HepG2 (cell line): ENCODE data around the gene IFRD1. TPM values are rescaled to one million over a fixed set of nuclear protein-coding genes. Genes with fewer than 3 reads are reported as not detected.

Experiments used
- ARNT ChIP-seq: fragments of 450-650 bp; IDR thresholded peaks from 2 replicates; pipeline ENCODE4 v1.6.1; 2017
- BCL6 ChIP-seq: IDR thresholded peaks from 2 replicates; pipeline ENCODE4 v1.6.1; 2016; ENCODE audit warnings: missing genetic modification reagents, missing compliant biosample characterization
- GFI1 ChIP-seq: sonication (generic); formaldehyde crosslinking; IDR thresholded peaks from 2 replicates; pipeline ENCODE4 v1.5.0; 2020; ENCODE audit warnings: missing genetic modification reagents, mild to moderate bottlenecking, borderline replicate concordance
- GTF3A ChIP-seq: sonication (generic); formaldehyde crosslinking; conservative IDR thresholded peaks from 2 replicates; pipeline ENCODE4 v1.4.0; 2020; ENCODE audit warnings: mild to moderate bottlenecking, missing genetic modification reagents
- MIER3 ChIP-seq: IDR thresholded peaks from 2 replicates; pipeline ENCODE4 v1.6.1; 2016; ENCODE audit warnings: missing compliant biosample characterization, borderline replicate concordance
- MYC ChIP-seq: sonication (generic); formaldehyde crosslinking; IDR thresholded peaks from 2 replicates; pipeline ENCODE4 v1.9.0; 2021; ENCODE audit warnings: missing genetic modification reagents, borderline replicate concordance
- ONECUT2 ChIP-seq: sonication (generic); formaldehyde crosslinking; IDR thresholded peaks from 2 replicates; pipeline ENCODE4 v1.4.0; 2020; ENCODE audit warnings: missing genetic modification reagents
- PAX8 ChIP-seq: sonication (generic); formaldehyde crosslinking; IDR thresholded peaks from 2 replicates; pipeline ENCODE4 v1.8.0; 2022; ENCODE audit warnings: mild to moderate bottlenecking, missing genetic modification reagents, borderline replicate concordance
- SMARCE1 ChIP-seq: fragments of 450-650 bp; IDR thresholded peaks from 2 replicates; pipeline ENCODE4 v1.6.1; 2017; ENCODE audit warnings: borderline replicate concordance
- SP5 ChIP-seq: IDR thresholded peaks from 2 replicates; pipeline ENCODE4 v1.6.1; 2016; ENCODE audit warnings: low read depth, borderline replicate concordance
- ZBED4 ChIP-seq: sonication (generic); formaldehyde crosslinking; IDR thresholded peaks from 2 replicates; pipeline ENCODE4 v1.4.0; 2020; ENCODE audit warnings: missing genetic modification reagents, borderline replicate concordance
- ZNF136 ChIP-seq: sonication (generic); formaldehyde crosslinking; IDR thresholded peaks from 2 replicates; pipeline ENCODE4 v1.8.1; 2022; ENCODE audit warnings: low read depth, mild to moderate bottlenecking, moderate library complexity, missing genetic modification reagents
- ZNF142 ChIP-seq: sonication (generic); formaldehyde crosslinking; IDR thresholded peaks from 2 replicates; pipeline ENCODE4 v1.4.0; 2020; ENCODE audit warnings: missing genetic modification reagents
- ZNF282 ChIP-seq: fragments of 450-650 bp; IDR thresholded peaks from 2 replicates; pipeline ENCODE4 v1.6.1; 2018; ENCODE audit not compliant: partially characterized antibody
- ZNF619 ChIP-seq: sonication (generic); formaldehyde crosslinking; IDR thresholded peaks from 2 replicates; pipeline ENCODE4 v1.4.0; 2020; ENCODE audit warnings: mild to moderate bottlenecking, missing genetic modification reagents
- ZNF777 ChIP-seq: sonication (generic); formaldehyde crosslinking; IDR thresholded peaks from 2 replicates; pipeline ENCODE4 v1.4.0; 2020; ENCODE audit warnings: missing genetic modification reagents
- polyA plus RNA-seq, 8 experiments: library from polyadenylated mRNA; depleted of rRNA in 3 of 8; stranded (reverse) in 7 of 8; unstranded in 1 of 8; fragments of >200 nt; fragmentation: Illumina TruSeq in 4 of 8; extraction: Trizol in 4 of 8; gene quantifications; 2 replicates each; pipeline versions ENCODE4 v1.2.1 to v1.2.3, GENCODE V29; 2011 to 2016; ENCODE audit warnings: low read depth in 4 of 8, missing spikeins in 1 of 8, mixed read lengths in 1 of 8; ENCODE audit not compliant: insufficient read depth in 1 of 8
- total RNA-seq, 5 experiments: library from RNA; depleted of rRNA; stranded (reverse); fragments of >200 nt; fragmentation: Illumina TruSeq; extraction: Trizol; gene quantifications; 2 replicates each; pipeline ENCODE4 v1.2.3, GENCODE V29; 2016; ENCODE audit warnings: low read depth in 1 of 5
- TF ChIP-seq, protein P1 (sequence below): sonication (generic); formaldehyde crosslinking; IDR thresholded peaks from 2 replicates; pipeline ENCODE4 v1.5.1; 2020; ENCODE audit warnings: mild to moderate bottlenecking, missing genetic modification reagents, borderline replicate concordance
- TF ChIP-seq, protein P2 (sequence below): IDR thresholded peaks from 2 replicates; pipeline ENCODE4 v1.6.1; 2016

The IFRD1 gene
- total and polyA plus RNA-seq, 2 of the 13 experiments (the other 11 are each of a cell fraction or from before 2014, with no cell fraction given): 50.9 to 55.5 TPM

- TF ChIP-seq ZBED4 (CRISPR knock-in tag) (no peak; the same call in 1 of the 2 replicates), MIER3 (no peak), MYC (peak; percentile 90), ZNF619 (CRISPR knock-in tag) (no peak), ONECUT2 (no peak), ZNF142 (CRISPR knock-in tag) (no peak), ZNF282 (no peak), BCL6 (CRISPR knock-in tag) (peak; percentile 8; the same call in 1 of the 2 replicates), ZNF777 (CRISPR knock-in tag) (peak; percentile 74), GFI1 (CRISPR knock-in tag) (no peak), SP5 (CRISPR knock-in tag) (no peak), ZNF136 (CRISPR knock-in tag) (no peak; the same call in 1 of the 2 replicates), PAX8 (peak; percentile 47; the same call in 1 of the 2 replicates), GTF3A (CRISPR knock-in tag) (peak; percentile 85; the same call in 1 of the 2 replicates), SMARCE1 (no peak), ARNT (no peak)
- TF ChIP-seq, protein P1, sequence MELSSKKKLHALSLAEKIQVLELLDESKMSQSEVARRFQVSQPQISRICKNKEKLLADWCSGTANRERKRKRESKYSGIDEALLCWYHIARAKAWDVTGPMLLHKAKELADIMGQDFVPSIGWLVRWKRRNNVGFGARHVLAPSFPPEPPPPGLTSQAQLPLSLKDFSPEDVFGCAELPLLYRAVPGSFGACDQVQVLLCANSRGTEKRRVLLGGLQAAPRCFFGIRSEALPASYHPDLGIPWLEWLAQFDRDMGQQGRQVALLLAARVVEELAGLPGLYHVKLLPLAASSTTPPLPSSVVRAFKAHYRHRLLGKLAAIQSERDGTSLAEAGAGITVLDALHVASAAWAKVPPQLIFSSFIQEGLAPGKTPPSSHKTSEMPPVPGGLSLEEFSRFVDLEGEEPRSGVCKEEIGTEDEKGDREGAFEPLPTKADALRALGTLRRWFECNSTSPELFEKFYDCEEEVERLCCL: no peak; the same call in 1 of the 2 replicates
- TF ChIP-seq, protein P2, sequence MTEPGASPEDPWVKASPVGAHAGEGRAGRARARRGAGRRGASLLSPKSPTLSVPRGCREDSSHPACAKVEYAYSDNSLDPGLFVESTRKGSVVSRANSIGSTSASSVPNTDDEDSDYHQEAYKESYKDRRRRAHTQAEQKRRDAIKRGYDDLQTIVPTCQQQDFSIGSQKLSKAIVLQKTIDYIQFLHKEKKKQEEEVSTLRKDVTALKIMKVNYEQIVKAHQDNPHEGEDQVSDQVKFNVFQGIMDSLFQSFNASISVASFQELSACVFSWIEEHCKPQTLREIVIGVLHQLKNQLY: no peak
Observed at GRCh38 chr7:112450807-112451761, 824 bp downstream of the IFRD1 start (continued).
